ENCODE data around the gene H3-3A.

DNA sequence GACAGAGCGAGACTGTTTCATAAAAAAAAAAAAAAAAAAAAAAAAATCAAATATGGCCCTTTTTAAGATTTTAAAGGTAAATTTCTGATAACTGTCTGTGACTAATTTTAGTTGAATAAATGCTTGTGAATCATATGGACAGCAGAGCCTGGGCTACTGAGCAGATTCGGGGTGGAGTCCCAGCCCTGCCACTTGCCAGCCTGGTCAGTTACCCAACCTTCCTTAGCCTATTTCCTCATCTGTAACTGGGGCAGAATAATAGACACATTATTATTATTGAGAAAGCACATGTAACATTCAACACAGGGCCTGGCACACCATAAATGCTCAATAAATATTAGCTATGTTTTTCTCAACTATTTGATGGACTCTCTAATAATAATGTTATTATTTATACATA lies 11.2 kb upstream of the H3-3A start:
- TF ChIP-seq, protein P1, sequence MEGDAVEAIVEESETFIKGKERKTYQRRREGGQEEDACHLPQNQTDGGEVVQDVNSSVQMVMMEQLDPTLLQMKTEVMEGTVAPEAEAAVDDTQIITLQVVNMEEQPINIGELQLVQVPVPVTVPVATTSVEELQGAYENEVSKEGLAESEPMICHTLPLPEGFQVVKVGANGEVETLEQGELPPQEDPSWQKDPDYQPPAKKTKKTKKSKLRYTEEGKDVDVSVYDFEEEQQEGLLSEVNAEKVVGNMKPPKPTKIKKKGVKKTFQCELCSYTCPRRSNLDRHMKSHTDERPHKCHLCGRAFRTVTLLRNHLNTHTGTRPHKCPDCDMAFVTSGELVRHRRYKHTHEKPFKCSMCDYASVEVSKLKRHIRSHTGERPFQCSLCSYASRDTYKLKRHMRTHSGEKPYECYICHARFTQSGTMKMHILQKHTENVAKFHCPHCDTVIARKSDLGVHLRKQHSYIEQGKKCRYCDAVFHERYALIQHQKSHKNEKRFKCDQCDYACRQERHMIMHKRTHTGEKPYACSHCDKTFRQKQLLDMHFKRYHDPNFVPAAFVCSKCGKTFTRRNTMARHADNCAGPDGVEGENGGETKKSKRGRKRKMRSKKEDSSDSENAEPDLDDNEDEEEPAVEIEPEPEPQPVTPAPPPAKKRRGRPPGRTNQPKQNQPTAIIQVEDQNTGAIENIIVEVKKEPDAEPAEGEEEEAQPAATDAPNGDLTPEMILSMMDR (IDR thresholded peaks at IDR 0.05): no peak
- no peak for TF ChIP-seq POLR2A (IDR thresholded peaks at IDR 0.05)

Data from suprapubic skin (tissue), 3 donors.